ENCODE data around the gene RHOU. TPM values are rescaled to one million over a fixed set of nuclear protein-coding genes. Genes with fewer than 3 reads are reported as not detected.

Gene RHOU
- polyA plus RNA-seq, 2 of the 4 experiments (the other 2 are of a cell fraction), result 11.5 to 14.7 TPM

DNA sequence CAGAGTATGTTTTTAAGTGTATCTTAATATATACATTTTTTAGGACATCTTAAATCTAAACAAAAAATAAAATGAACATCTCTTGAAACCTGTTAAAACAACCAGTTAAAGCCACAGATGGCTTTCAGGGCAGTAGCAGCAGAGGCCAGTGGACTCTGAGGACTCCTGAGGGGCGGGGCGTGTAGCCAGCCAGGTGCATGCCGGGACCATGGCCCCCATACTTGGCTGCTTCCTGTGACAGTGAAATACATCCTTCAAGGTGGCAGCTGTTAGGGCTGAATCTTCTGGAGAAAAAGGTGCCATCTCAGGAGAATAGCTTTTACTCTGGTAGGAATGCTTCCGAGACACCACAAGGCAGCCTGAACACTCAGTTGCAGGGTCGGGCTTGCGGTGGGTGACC lies 9.6 kb downstream of the RHOU start:
- Histone ChIP-seq H3K9me3 (no peaks in the 10 kb centered on the region), H3K27ac (no peak overlapping the region), H3K4me3 (no peak overlapping the region), H3K4me2 (no peak overlapping the region), H3K4me1 (no peaks in the 10 kb centered on the region; the same call in 2 of the 3 replicates)
- ATAC-seq, result no peak
- no peak for DNase-seq (ENCODE audit: low read depth in 1 of 2, low spot score in 1 of 2)
- POLR2A ChIA-PET, result no interaction called here
- WGBS (ENCODE audit: missing lambda C conversion rate), result 87% methylated on average over 6 of the region's 6 CpGs
- CTCF ChIA-PET, result interaction anchor here (0.6 kb wide), 1 partner anchor 69 kb away, joined by 3 read pairs; no protein-coding TSS in a partner anchor
- TF ChIP-seq NPAS2 (CRISPR knock-in tag; IDR thresholded peaks at IDR 0.05; ENCODE audit: borderline replicate concordance) (no peak), MAZ (IDR thresholded peaks at IDR 0.05; ENCODE audit: borderline replicate concordance, low read depth, low read length) (no peak), EHF (CRISPR knock-in tag; IDR thresholded peaks at IDR 0.05) (no peak), MYC (IDR thresholded peaks at IDR 0.05; ENCODE audit: borderline replicate concordance, low read length) (no peak), RAD21 (conservative IDR thresholded peaks at IDR 0.05 in 1 of 2, IDR thresholded peaks at IDR 0.05 in 1 of 2) (no peak), RCOR1 (IDR thresholded peaks at IDR 0.05; ENCODE audit: low read depth, low read length) (no peak), JUNB (IDR thresholded peaks at IDR 0.05) (no peak)
- TF ChIP-seq, protein P1, sequence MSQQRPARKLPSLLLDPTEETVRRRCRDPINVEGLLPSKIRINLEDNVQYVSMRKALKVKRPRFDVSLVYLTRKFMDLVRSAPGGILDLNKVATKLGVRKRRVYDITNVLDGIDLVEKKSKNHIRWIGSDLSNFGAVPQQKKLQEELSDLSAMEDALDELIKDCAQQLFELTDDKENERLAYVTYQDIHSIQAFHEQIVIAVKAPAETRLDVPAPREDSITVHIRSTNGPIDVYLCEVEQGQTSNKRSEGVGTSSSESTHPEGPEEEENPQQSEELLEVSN (IDR thresholded peaks at IDR 0.05; ENCODE audit: borderline replicate concordance, low read depth), result no peak
- TF ChIP-seq, protein P2, sequence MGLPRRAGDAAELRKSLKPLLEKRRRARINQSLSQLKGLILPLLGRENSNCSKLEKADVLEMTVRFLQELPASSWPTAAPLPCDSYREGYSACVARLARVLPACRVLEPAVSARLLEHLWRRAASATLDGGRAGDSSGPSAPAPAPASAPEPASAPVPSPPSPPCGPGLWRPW (IDR thresholded peaks at IDR 0.05), result no peak
- no peak for FAIRE-seq

DNA sequence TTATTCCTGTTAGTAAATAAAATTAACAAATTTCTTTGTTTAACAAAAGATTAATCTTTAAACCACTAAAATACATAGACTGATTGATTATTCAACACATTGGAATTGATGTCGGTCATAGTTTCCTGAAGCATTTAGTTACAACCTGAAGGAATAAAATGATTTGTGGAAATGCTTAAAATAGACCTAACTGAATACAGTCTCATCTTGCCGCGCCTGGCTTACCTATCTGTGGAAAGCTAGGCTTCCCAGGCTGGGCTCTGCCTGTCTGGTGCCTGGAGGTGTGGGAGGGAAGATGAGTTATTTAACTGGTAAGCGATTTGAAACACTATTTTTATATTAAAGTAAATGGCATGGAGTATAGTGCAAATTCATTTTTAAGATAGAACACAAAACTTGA lies 10.2 kb downstream of the RHOU start:
- DNase-seq (ENCODE audit: low read depth in 1 of 2, low spot score in 1 of 2) (no peak), FAIRE-seq (no peak), ATAC-seq (no peak)
- Histone ChIP-seq H3K4me2 (no peak overlapping the region), H3K4me3 (no peak overlapping the region), H3K4me1 (no peaks in the 10 kb centered on the region), H3K27ac (no peak overlapping the region), H3K9me3 (no peaks in the 10 kb centered on the region)
- ChIA-PET CTCF (interaction anchor here (0.6 to 1.2 kb wide), 2 partner anchors 70 to 482 kb away, joined by 3 to 4 read pairs; no protein-coding TSS in a partner anchor), POLR2A (no interaction called here)
- no peak for TF ChIP-seq JUNB (IDR thresholded peaks at IDR 0.05)
- 84% methylated on average over 4 of the region's 4 CpGs for WGBS (ENCODE audit: missing lambda C conversion rate)

DNA sequence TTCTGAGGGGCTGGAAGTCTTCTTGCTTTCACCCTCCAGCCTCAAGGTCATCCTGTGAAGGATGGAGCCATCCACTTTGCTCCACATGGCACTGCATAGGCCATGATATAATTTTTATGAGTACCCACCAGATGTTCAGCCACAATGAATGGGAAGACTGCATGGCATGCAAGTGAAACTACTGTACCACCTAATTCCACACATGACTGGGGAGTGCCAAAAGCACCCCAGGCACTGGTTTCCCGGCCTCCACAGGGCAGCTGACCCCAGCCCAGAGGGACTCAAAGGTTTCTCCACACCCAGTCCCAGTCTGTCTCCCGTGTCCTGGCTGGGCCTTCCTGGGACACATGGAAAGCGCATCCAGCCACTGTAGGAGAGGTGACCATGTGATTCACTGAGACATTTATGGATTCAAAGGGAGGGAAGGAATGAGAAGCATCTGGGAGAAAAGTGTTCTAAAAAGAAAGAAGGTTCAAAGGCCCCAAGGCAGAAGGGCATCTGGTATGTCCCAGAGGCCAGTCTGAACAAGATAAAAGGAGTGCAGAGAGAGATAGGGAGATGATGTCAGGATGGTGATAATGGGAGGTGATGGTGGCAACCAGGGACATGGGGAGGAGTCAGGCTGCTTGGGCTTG lies 12.1 kb downstream of the RHOU start:
- ChIA-PET POLR2A (no interaction called here), CTCF (no interaction called here)
- Histone ChIP-seq H3K4me3 (no peak overlapping the region), H3K27ac (no peak overlapping the region), H3K4me2 (no peak overlapping the region), H3K4me1 (no peaks in the 10 kb centered on the region), H3K9me3 (no peaks in the 10 kb centered on the region)
- WGBS (ENCODE audit: missing lambda C conversion rate), result 81% methylated on average over 3 of the region's 3 CpGs
- no peak for FAIRE-seq
- ATAC-seq, result no peak
- no peak for TF ChIP-seq PHF8 (IDR thresholded peaks at IDR 0.05; ENCODE audit: borderline replicate concordance, low read depth)
- TF ChIP-seq, protein P3, sequence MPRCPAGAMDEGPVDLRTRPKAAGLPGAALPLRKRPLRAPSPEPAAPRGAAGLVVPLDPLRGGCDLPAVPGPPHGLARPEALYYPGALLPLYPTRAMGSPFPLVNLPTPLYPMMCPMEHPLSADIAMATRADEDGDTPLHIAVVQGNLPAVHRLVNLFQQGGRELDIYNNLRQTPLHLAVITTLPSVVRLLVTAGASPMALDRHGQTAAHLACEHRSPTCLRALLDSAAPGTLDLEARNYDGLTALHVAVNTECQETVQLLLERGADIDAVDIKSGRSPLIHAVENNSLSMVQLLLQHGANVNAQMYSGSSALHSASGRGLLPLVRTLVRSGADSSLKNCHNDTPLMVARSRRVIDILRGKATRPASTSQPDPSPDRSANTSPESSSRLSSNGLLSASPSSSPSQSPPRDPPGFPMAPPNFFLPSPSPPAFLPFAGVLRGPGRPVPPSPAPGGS (IDR thresholded peaks at IDR 0.05), result no peak
- TF ChIP-seq KDM1A (IDR thresholded peaks at IDR 0.05; ENCODE audit: low read depth), result no peak
- no peak for TF ChIP-seq TFCP2L1 (CRISPR knock-in tag; IDR thresholded peaks at IDR 0.05)
- TF ChIP-seq, protein P2 (IDR thresholded peaks at IDR 0.05), result no peak
- TF ChIP-seq, protein P4, sequence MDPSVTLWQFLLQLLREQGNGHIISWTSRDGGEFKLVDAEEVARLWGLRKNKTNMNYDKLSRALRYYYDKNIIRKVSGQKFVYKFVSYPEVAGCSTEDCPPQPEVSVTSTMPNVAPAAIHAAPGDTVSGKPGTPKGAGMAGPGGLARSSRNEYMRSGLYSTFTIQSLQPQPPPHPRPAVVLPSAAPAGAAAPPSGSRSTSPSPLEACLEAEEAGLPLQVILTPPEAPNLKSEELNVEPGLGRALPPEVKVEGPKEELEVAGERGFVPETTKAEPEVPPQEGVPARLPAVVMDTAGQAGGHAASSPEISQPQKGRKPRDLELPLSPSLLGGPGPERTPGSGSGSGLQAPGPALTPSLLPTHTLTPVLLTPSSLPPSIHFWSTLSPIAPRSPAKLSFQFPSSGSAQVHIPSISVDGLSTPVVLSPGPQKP (IDR thresholded peaks at IDR 0.05; ENCODE audit: low read depth, low read length), result no peak
- TF ChIP-seq JUNB (IDR thresholded peaks at IDR 0.05), result no peak
- no peak for TF ChIP-seq EP300 (IDR thresholded peaks at IDR 0.05)
- no peak for TF ChIP-seq ESRRA (IDR thresholded peaks at IDR 0.05; ENCODE audit: borderline replicate concordance, low read length)
- no peak for TF ChIP-seq BHLHE40 (IDR thresholded peaks at IDR 0.05; ENCODE audit: low read depth, low read length)
- TF ChIP-seq ZNF302 (CRISPR knock-in tag; IDR thresholded peaks at IDR 0.05), result no peak
- TF ChIP-seq, protein P5, sequence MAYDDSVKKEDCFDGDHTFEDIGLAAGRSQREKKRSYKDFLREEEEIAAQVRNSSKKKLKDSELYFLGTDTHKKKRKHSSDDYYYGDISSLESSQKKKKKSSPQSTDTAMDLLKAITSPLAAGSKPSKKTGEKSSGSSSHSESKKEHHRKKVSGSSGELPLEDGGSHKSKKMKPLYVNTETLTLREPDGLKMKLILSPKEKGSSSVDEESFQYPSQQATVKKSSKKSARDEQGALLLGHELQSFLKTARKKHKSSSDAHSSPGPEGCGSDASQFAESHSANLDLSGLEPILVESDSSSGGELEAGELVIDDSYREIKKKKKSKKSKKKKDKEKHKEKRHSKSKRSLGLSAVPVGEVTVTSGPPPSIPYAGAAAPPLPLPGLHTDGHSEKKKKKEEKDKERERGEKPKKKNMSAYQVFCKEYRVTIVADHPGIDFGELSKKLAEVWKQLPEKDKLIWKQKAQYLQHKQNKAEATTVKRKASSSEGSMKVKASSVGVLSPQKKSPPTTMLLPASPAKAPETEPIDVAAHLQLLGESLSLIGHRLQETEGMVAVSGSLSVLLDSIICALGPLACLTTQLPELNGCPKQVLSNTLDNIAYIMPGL (CRISPR knock-in tag; IDR thresholded peaks at IDR 0.05; ENCODE audit: borderline replicate concordance), result no peak
- TF ChIP-seq GATA3 (IDR thresholded peaks at IDR 0.05; ENCODE audit: borderline replicate concordance), result no peak
- DNase-seq (ENCODE audit: low read depth in 1 of 2, low spot score in 1 of 2), result no peak

Data from A549 (cell line).